GM23338 (cell line): ENCODE results near the gene FERMT3. TPM values are rescaled to one million over a fixed set of nuclear protein-coding genes. Genes with fewer than 3 reads are reported as not detected.

Experiments used
- ATAC-seq: fragments of 200-7000 bp; cut with Tn5 transposase; 3 replicates; pipeline ENCODE4 v1.9.1; 2020
- DNase-seq: peaks from one replicate; pipeline ENCODE4 v3.0.0-alpha.2; 2015; ENCODE audit warnings: low spot score
- H2AFZ ChIP-seq: fragments of 200-600 bp; sonication (generic); 2 replicates; pipeline ENCODE4 v1.8.0; 2016; ENCODE audit warnings: antibody characterized with exemption, mild to moderate bottlenecking, moderate library complexity
- H3F3A ChIP-seq: fragments of 200-600 bp; sonication (generic); replicated peaks from 2 replicates; pipeline ENCODE4 v1.8.0; 2017; ENCODE audit warnings: antibody characterized with exemption, mixed run types, low read depth
- H3K27ac ChIP-seq: fragments of 200-600 bp; sonication (generic); 2 replicates; pipeline ENCODE4 v1.6.1; 2016; ENCODE audit warnings: low read depth
- H3K27me3 ChIP-seq: fragments of 200-600 bp; sonication (generic); 2 replicates; pipeline ENCODE4 v1.8.0; 2016; ENCODE audit warnings: mild to moderate bottlenecking, mixed run types, moderate library complexity; ENCODE audit not compliant: insufficient read depth
- H3K36me3 ChIP-seq: fragments of 200-600 bp; sonication (generic); 2 replicates; pipeline ENCODE4 v1.8.0; 2016; ENCODE audit warnings: mild to moderate bottlenecking; ENCODE audit not compliant: insufficient read depth
- H3K4me1 ChIP-seq: fragments of 200-600 bp; sonication (generic); 2 replicates; pipeline ENCODE4 v1.8.0; 2016; ENCODE audit warnings: mild to moderate bottlenecking, moderate library complexity; ENCODE audit not compliant: insufficient read depth
- H3K4me2 ChIP-seq: fragments of 200-600 bp; sonication (generic); 2 replicates; pipeline ENCODE4 v1.7.1; 2017; ENCODE audit warnings: mixed run types
- H3K4me3 ChIP-seq: fragments of 200-600 bp; sonication (generic); 2 replicates; pipeline ENCODE4 v1.6.1; 2016; ENCODE audit warnings: mixed run types
- H3K79me2 ChIP-seq: fragments of 200-600 bp; sonication (generic); replicated peaks from 2 replicates; pipeline ENCODE4 v1.8.0; 2017; ENCODE audit warnings: mild to moderate bottlenecking; ENCODE audit not compliant: insufficient read depth
- H3K9me2 ChIP-seq: fragments of 200-600 bp; sonication (generic); 2 replicates; pipeline ENCODE4 v1.8.0; 2017; ENCODE audit not compliant: insufficient read depth
- H4K20me1 ChIP-seq: fragments of 200-600 bp; sonication (generic); replicated peaks from 2 replicates; pipeline ENCODE4 v1.8.0; 2017; ENCODE audit warnings: mild to moderate bottlenecking; ENCODE audit not compliant: insufficient read depth
- H3K27ac Mint-ChIP-seq: 2 replicates; pipeline ENCODE4 v1.8.0; 2020; ENCODE audit warnings: inconsistent platforms, mild to moderate bottlenecking, moderate library complexity, mixed read lengths
- H3K27me3 Mint-ChIP-seq: 3 replicates; pipeline ENCODE4 v1.8.0; 2022; ENCODE audit warnings: low read depth, mild to moderate bottlenecking, moderate library complexity, mixed read lengths, inconsistent platforms; ENCODE audit not compliant: insufficient read depth, poor library complexity
- H3K36me3 Mint-ChIP-seq: 3 replicates; pipeline ENCODE4 v1.8.0; 2021; ENCODE audit warnings: low read depth, mild to moderate bottlenecking, inconsistent platforms, moderate library complexity, mixed read lengths
- H3K4me1 Mint-ChIP-seq: 3 replicates; pipeline ENCODE4 v1.8.0; 2020; ENCODE audit warnings: mild to moderate bottlenecking, inconsistent platforms, mixed read lengths
- H3K4me3 Mint-ChIP-seq: 3 replicates; pipeline ENCODE4 v1.8.0; 2021; ENCODE audit warnings: moderate library complexity, mild to moderate bottlenecking, inconsistent platforms, mixed read lengths
- H3K9me3 Mint-ChIP-seq: 3 replicates; pipeline ENCODE4 v1.8.0; 2020; ENCODE audit warnings: moderate library complexity, mild to moderate bottlenecking, inconsistent platforms, mixed read lengths
- CREB1 ChIP-seq: fragments of 250-450 bp; sonication (Bioruptor Pico); IDR thresholded peaks from 2 replicates; pipeline ENCODE4 v1.5.0; 2020; ENCODE audit warnings: low read depth, mild to moderate bottlenecking, moderate library complexity
- ETS1 ChIP-seq: IDR thresholded peaks from 2 replicates; pipeline ENCODE4 v1.6.1; 2016; ENCODE audit warnings: antibody characterized with exemption
- EZH2 ChIP-seq: fragments of 200-600 bp; sonication (generic); IDR thresholded peaks from one replicate; pipeline ENCODE4 v1.8.0; 2017; ENCODE audit warnings: antibody characterized with exemption, mild to moderate bottlenecking, low read depth; ENCODE audit not compliant: unreplicated experiment
- EZH2phosphoT487 ChIP-seq: fragments of 200-600 bp; sonication (generic); IDR thresholded peaks from one replicate; pipeline ENCODE4 v1.8.1; 2018; ENCODE audit warnings: antibody characterized with exemption; ENCODE audit not compliant: unreplicated experiment
- JUNB ChIP-seq: IDR thresholded peaks from one replicate; pipeline ENCODE4 v1.6.1; 2016; ENCODE audit warnings: antibody characterized with exemption; ENCODE audit not compliant: unreplicated experiment
- NANOG ChIP-seq: IDR thresholded peaks from 2 replicates; pipeline ENCODE4 v1.6.1; 2016; ENCODE audit warnings: antibody characterized with exemption, borderline replicate concordance
- POLR2AphosphoS5 ChIP-seq: IDR thresholded peaks from 2 replicates; pipeline ENCODE4 v1.6.1; 2016; ENCODE audit warnings: antibody characterized with exemption, low read depth
- REST ChIP-seq: IDR thresholded peaks from one replicate; pipeline ENCODE4 v1.6.1; 2018; ENCODE audit warnings: antibody characterized with exemption; ENCODE audit not compliant: unreplicated experiment
- STAT1 ChIP-seq: IDR thresholded peaks from one replicate; pipeline ENCODE4 v1.6.1; 2016; ENCODE audit warnings: antibody characterized with exemption; ENCODE audit not compliant: unreplicated experiment
- ZNF114 ChIP-seq: fragments of 250-450 bp; sonication (Bioruptor Pico); IDR thresholded peaks from 2 replicates; pipeline ENCODE4 v1.5.0; 2020; ENCODE audit warnings: mild to moderate bottlenecking, moderate library complexity
- ZNF331 ChIP-seq: fragments of 250-450 bp; sonication (Bioruptor Pico); IDR thresholded peaks from 2 replicates; pipeline ENCODE4 v1.5.0; 2020; ENCODE audit warnings: low read depth, mild to moderate bottlenecking, moderate library complexity
- ZNF462 ChIP-seq: fragments of 250-450 bp; sonication (Bioruptor Pico); IDR thresholded peaks from 2 replicates; pipeline ENCODE4 v1.5.0; 2020; ENCODE audit warnings: mild to moderate bottlenecking, moderate library complexity
- polyA plus RNA-seq: library from polyadenylated mRNA; unstranded; fragments of >200 nt; fragmentation: Nextera tagmentation; extraction: Ambion mirVana; gene quantifications from 2 replicates; pipeline ENCODE4 v1.2.1, GENCODE V29; 2016
- total RNA-seq: library from RNA; depleted of rRNA; stranded (reverse); fragments of >200 nt; shearing (Covaris generic); gene quantifications from 2 replicates; pipeline ENCODE4 v1.2.3, GENCODE V29; 2014
- TF ChIP-seq, protein P1 (sequence below), 2 experiments: fragments of 200-600 bp in 1 of 2; sonication (generic) in 1 of 2; conservative IDR thresholded peaks; 2 replicates each; pipeline versions ENCODE4 v1.5.1 to v1.6.1; 2016 to 2017; ENCODE audit warnings: antibody characterized with exemption in 2 of 2, low read depth in 2 of 2, mild to moderate bottlenecking in 2 of 2, moderate library complexity in 1 of 2

Gene FERMT3
- total and polyA plus RNA-seq, 2 experiments from 2014 or later, result 1.5 to 1.6 TPM

GRCh38 chr11:64226507-64227051 is 20.1 kb downstream of the FERMT3 start:
- H3K36me3 Mint-ChIP-seq, result no peaks in the 10 kb centered on the region
- peak overlapping the region; percentile 98 for H3K4me3 ChIP-seq
- 0 out of 2 replicates have a peak, but pooled peaks cover 3% of the 10 kb centered on the region for H3K27me3 ChIP-seq
- peak; percentile 64 for DNase-seq
- H3K36me3 ChIP-seq, result no peaks in the 10 kb centered on the region; the same call in 1 of the 2 replicates
- H3K4me1 ChIP-seq, result peaks cover 7% of the 10 kb centered on the region; the same call in 1 of the 2 replicates
- no peak for TF ChIP-seq EZH2phosphoT487
- TF ChIP-seq ZNF462 (CRISPR knock-in tag), result no peak
- no peak for TF ChIP-seq CREB1
- TF ChIP-seq REST, result no peak
- TF ChIP-seq POLR2AphosphoS5, result no peak
- TF ChIP-seq ZNF331, result no peak
- TF ChIP-seq, protein P1, sequence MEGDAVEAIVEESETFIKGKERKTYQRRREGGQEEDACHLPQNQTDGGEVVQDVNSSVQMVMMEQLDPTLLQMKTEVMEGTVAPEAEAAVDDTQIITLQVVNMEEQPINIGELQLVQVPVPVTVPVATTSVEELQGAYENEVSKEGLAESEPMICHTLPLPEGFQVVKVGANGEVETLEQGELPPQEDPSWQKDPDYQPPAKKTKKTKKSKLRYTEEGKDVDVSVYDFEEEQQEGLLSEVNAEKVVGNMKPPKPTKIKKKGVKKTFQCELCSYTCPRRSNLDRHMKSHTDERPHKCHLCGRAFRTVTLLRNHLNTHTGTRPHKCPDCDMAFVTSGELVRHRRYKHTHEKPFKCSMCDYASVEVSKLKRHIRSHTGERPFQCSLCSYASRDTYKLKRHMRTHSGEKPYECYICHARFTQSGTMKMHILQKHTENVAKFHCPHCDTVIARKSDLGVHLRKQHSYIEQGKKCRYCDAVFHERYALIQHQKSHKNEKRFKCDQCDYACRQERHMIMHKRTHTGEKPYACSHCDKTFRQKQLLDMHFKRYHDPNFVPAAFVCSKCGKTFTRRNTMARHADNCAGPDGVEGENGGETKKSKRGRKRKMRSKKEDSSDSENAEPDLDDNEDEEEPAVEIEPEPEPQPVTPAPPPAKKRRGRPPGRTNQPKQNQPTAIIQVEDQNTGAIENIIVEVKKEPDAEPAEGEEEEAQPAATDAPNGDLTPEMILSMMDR (conservative IDR thresholded peaks at IDR 0.05; ENCODE audit: low read depth in 2 of 2), result no peak
- TF ChIP-seq JUNB, result no peak
- TF ChIP-seq ETS1, result no peak
- TF ChIP-seq STAT1, result no peak
- no peak for TF ChIP-seq ZNF114
- no peak for TF ChIP-seq EZH2
- no peak for TF ChIP-seq NANOG
- ATAC-seq, result peak; percentile 12
- peak overlapping the region; percentile 97 for H3K4me2 ChIP-seq
- H3F3A ChIP-seq, result 0 out of 2 replicates have a peak, but pooled peaks cover 5% of the 10 kb centered on the region
- H3K27ac Mint-ChIP-seq, result no peak overlapping the region
- H4K20me1 ChIP-seq, result no peaks in the 10 kb centered on the region
- H3K79me2 ChIP-seq, result no peaks in the 10 kb centered on the region; the same call in 1 of the 2 replicates
- H3K9me3 Mint-ChIP-seq, result no peaks in the 10 kb centered on the region
- H3K4me1 Mint-ChIP-seq, result peaks cover 16% of the 10 kb centered on the region
- H3K27ac ChIP-seq, result no peak overlapping the region
- peak overlapping the region; percentile 85; the same call in 1 of the 2 replicates for H2AFZ ChIP-seq
- H3K4me3 Mint-ChIP-seq, result peak overlapping the region; percentile 89
- H3K9me2 ChIP-seq, result no peaks in the 10 kb centered on the region
- peaks cover 9% of the 10 kb centered on the region for H3K27me3 Mint-ChIP-seq
